IPS-NIHi11 (cell line): Measurements from ENCODE around the gene METTL14.

ENCODE experiments used
- DNase-seq: peaks from one replicate; pipeline ENCODE4 v3.0.0; 2012; ENCODE audit warnings: mixed read lengths, low spot score

METTL14 gene

GRCh38 chr4:118759481-118759880 lies 74.3 kb downstream of the METTL14 start:
- no peak for DNase-seq

DNA sequence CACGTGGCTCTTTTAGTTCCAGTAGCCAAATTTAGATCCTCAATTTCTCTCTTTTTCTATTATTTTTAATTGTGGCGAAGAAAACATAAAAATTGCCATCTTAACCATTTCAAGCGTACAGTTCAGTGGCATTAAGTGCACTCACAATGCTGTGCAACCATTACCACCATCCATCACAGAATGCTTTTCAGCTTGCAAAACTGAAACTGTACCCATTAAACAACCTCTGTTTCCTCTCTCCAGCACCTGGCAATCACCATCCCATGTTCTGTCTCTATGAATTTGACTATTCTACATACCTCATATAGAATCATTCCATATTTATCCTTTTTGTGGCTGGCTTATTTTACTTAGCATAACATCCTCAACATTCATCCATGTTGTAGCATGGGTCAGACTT lies 74.9 kb downstream of the METTL14 start:
- no peak for DNase-seq

GRCh38 chr4:118760493-118760892 lies 75.3 kb downstream of the METTL14 start:
- DNase-seq = no peak

DNA sequence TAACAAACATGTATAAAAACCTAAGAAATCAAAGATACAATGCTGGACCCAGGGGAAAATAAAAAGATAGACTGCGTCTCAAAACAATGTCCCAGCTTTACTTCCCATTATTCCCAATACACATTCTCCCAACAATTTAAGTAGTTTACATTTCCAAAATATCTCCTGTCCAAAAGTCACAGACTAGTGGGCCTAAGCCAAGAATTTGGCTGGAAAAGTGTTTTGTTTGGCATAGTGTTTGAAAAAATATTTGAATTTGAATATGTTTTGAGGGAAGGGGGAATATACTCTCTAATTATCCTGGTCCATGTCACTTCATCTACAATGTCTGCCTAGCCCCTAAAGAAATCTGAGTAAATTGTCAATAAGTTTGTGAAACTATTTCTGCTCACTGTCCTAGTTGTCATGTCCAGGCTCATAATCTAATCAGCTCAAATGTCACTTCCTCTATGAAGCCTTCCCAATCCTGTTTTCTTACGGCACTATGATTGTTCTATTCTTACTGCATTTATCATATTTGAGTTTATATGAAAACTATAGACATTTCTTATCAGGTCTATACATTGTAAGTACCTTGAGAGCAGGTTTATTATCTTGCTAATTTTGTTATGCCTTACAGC lies 76.3 kb downstream of the METTL14 start:
- no peak for DNase-seq

DNA sequence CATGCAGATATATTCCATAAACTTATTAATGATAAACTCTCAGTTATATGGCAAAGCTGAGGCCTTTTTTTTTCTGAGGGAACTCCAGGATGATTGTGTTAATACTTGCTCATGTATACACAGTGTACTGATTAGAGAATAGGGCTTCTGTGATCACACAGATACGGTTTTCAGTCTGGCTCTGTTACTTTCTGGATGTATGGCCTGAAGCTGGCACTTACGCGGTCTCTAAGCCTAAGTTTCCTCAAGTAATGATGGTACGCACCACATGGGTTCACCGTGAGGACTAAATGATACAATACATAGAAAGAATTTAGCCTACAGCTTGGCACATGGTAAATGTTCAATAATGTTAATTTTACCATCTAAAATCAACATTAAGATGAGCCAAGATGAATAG lies 77.0 kb downstream of the METTL14 start:
- no peak for DNase-seq

GRCh38 chr4:118762730-118763477 lies 77.7 kb downstream of the METTL14 start:
- no peak for DNase-seq
